ENCODE measurements around the gene TSC22D4.

TSC22D4 gene

DNA sequence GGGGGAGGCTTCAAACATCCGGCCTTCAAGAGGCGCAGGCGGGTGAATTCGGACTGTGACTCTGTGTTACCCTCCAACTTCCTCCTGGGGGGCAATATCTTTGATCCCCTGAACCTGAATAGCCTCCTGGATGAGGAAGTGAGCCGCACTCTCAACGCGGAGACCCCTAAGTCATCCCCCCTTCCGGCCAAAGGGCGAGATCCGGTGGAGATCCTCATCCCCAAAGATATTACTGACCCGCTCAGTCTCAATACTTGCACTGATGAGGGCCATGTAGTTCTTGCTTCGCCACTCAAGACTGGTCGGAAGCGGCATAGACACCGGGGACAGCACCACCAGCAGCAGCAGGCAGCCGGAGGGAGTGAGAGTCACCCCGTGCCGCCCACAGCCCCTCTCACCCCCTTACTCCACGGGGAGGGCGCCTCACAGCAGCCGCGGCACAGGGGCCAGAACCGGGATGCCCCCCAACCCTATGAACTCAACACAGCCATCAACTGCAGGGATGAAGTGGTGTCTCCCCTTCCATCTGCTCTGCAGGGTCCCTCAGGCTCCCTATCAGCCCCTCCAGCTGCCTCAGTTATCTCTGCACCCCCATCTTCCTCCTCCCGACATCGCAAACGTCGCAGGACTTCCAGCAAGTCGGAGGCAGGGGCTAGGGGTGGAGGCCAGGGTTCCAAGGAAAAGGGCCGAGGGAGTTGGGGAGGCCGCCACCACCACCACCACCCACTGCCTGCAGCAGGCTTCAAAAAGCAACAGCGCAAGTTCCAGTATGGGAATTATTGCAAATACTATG, 48.3 kb downstream of the TSC22D4 start:
- Histone ChIP-seq H3K4me3 (ENCODE audit: low read depth in 1 of 2, low read length in 2 of 2) (peak overlapping the region; percentile 64 to 82), H3K36me3 (ENCODE audit: control insufficient read depth in 1 of 2, insufficient read depth in 2 of 2, low read length in 2 of 2) (peaks cover 26 to 28% of the 10 kb centered on the region in 2 donors), H3K27me3 (ENCODE audit: low read depth, low read length) (no peaks in the 10 kb centered on the region), H3K9me3 (ENCODE audit: control insufficient read depth in 1 of 2, low read length in 2 of 2) (no peaks in the 10 kb centered on the region), H3K27ac (ENCODE audit: low read length) (peak overlapping the region; percentile 73), H3K4me1 (ENCODE audit: control insufficient read depth in 1 of 2, insufficient read depth in 2 of 2, low read length in 2 of 2) (peaks cover 0 to 43% of the 10 kb centered on the region in 2 donors)

GRCh38 chr7:100429637-100430492, 49.1 kb downstream of the TSC22D4 start, which contains the start of gene MEPCE:
Gene MEPCE (plus strand): TSS chr7:100429831. CDS start chr7:100430019, 188 bp downstream.
- H3K4me1 ChIP-seq (ENCODE audit: control insufficient read depth in 1 of 2, insufficient read depth in 2 of 2, low read length in 2 of 2): peaks cover 0 to 35% of the 10 kb centered on the region in 2 donors
- no peaks in the 10 kb centered on the region for H3K9me3 ChIP-seq (ENCODE audit: control insufficient read depth in 1 of 2, low read length in 2 of 2)
- peaks cover 24 to 27% of the 10 kb centered on the region in 2 donors for H3K36me3 ChIP-seq (ENCODE audit: control insufficient read depth in 1 of 2, insufficient read depth in 2 of 2, low read length in 2 of 2)
- peak within 1 kb of the TSS; percentile 70 to 82 for H3K4me3 ChIP-seq (ENCODE audit: low read depth in 1 of 2, low read length in 2 of 2)
- H3K27me3 ChIP-seq (ENCODE audit: low read depth, low read length): no peaks in the 10 kb centered on the region
- peak within 1 kb of the TSS; percentile 99 for H3K27ac ChIP-seq (ENCODE audit: low read length)

GRCh38 chr7:100428967-100429636, 49.9 kb downstream of the TSC22D4 start:
- Histone ChIP-seq H3K4me3 (ENCODE audit: low read depth in 1 of 2, low read length in 2 of 2) (peak overlapping the region; percentile 70 to 82), H3K27ac (ENCODE audit: low read length) (peak overlapping the region; percentile 99), H3K27me3 (ENCODE audit: low read depth, low read length) (no peaks in the 10 kb centered on the region), H3K4me1 (ENCODE audit: control insufficient read depth in 1 of 2, insufficient read depth in 2 of 2, low read length in 2 of 2) (peaks cover 0 to 30% of the 10 kb centered on the region in 2 donors), H3K9me3 (ENCODE audit: control insufficient read depth in 1 of 2, low read length in 2 of 2) (no peaks in the 10 kb centered on the region), H3K36me3 (ENCODE audit: control insufficient read depth in 1 of 2, insufficient read depth in 2 of 2, low read length in 2 of 2) (peaks cover 17 to 22% of the 10 kb centered on the region in 2 donors)

DNA sequence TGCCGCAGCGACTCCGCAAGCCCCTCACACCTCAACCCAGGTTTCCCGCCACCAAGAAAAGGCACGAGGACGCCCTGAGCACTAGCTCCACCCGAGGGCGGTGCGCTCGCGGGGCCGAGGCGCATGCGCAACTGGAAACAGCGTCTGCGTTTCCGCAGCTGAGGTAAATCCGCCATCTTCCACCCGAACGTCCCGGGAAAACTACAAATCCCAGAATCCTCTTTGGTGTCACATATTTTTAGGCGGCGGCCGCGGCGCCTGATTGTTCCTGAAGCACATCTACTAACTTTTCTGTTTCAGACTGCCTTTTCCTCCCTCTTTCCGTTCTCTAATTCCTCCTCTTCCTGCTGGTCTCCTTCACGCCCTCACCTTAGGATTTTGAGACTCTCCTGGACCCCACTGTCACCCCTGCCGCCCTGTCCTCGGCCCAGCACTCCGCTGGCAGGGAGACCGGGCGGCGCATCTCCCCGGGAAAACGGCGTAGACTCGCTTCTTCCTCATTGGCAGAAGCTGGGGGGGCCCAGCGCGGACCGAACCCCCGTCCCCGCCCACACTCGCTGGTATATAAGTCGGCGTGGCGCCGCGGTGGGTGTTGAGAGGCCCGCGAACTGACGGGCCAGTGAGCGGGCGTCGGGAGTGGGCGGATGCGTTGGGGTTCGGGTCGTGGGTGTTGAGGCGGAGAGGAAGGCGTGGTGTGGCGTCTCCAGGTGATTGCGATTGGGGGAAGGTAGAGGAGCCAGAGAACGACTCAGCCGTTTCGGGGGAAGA, 50.6 kb downstream of the TSC22D4 start, which contains the start of gene ZCWPW1:
Gene ZCWPW1 (minus strand): TSS at position 505 of the 768 bp plus-strand sequence. CDS start 8,054 bp downstream, outside the sequence.
- Histone ChIP-seq H3K4me1 (ENCODE audit: control insufficient read depth in 1 of 2, insufficient read depth in 2 of 2, low read length in 2 of 2) (peaks cover 0 to 30% of the 10 kb centered on the region in 2 donors), H3K4me3 (ENCODE audit: low read depth in 1 of 2, low read length in 2 of 2) (peak within 1 kb of the TSS; percentile 70 to 82), H3K36me3 (ENCODE audit: control insufficient read depth in 1 of 2, insufficient read depth in 2 of 2, low read length in 2 of 2) (peaks cover 12 to 15% of the 10 kb centered on the region in 2 donors), H3K27me3 (ENCODE audit: low read depth, low read length) (no peaks in the 10 kb centered on the region), H3K9me3 (ENCODE audit: control insufficient read depth in 1 of 2, low read length in 2 of 2) (no peaks in the 10 kb centered on the region), H3K27ac (ENCODE audit: low read length) (peak within 1 kb of the TSS; percentile 99)

GRCh38 chr7:100427762-100428198, 51.2 kb downstream of the TSC22D4 start:
- no peaks in the 10 kb centered on the region for H3K9me3 ChIP-seq (ENCODE audit: control insufficient read depth in 1 of 2, low read length in 2 of 2)
- H3K36me3 ChIP-seq (ENCODE audit: control insufficient read depth in 1 of 2, insufficient read depth in 2 of 2, low read length in 2 of 2): peaks cover 9 to 10% of the 10 kb centered on the region in 2 donors
- peak overlapping the region; percentile 66 to 70 for H3K4me3 ChIP-seq (ENCODE audit: low read depth in 1 of 2, low read length in 2 of 2)
- peaks cover 0 to 30% of the 10 kb centered on the region in 2 donors for H3K4me1 ChIP-seq (ENCODE audit: control insufficient read depth in 1 of 2, insufficient read depth in 2 of 2, low read length in 2 of 2)
- H3K27me3 ChIP-seq (ENCODE audit: low read depth, low read length): no peaks in the 10 kb centered on the region
- no peak overlapping the region for H3K27ac ChIP-seq (ENCODE audit: low read length)

GRCh38 chr7:100426516-100426915, 52.5 kb downstream of the TSC22D4 start:
- Histone ChIP-seq H3K27me3 (ENCODE audit: low read depth, low read length) (no peaks in the 10 kb centered on the region), H3K27ac (ENCODE audit: low read length) (no peak overlapping the region), H3K36me3 (ENCODE audit: control insufficient read depth in 1 of 2, insufficient read depth in 2 of 2, low read length in 2 of 2) (peaks cover 0 to 10% of the 10 kb centered on the region in 2 donors), H3K4me1 (ENCODE audit: control insufficient read depth in 1 of 2, insufficient read depth in 2 of 2, low read length in 2 of 2) (peaks cover 0 to 18% of the 10 kb centered on the region in 2 donors), H3K4me3 (ENCODE audit: low read depth in 1 of 2, low read length in 2 of 2) (no peak overlapping the region), H3K9me3 (ENCODE audit: control insufficient read depth in 1 of 2, low read length in 2 of 2) (no peaks in the 10 kb centered on the region)

DNA sequence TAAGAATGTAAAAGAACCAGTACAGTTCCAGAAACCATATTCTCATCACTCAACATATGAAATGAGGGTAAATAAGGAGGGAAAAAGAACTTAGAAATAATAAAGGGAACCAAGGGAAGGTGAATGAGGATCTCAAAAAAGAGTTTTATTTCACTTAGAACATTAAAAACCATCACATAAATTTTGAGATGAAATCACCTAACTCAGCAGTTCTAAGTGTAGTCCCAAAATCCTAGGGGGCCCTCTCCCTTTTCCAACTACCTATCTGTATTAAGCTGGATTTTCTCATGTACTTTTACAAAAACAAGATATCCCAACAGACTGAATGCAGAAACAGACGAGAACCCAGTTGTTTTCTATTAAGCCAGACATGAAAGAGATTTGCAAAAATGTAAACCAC, 53.7 kb downstream of the TSC22D4 start:
- H3K36me3 ChIP-seq (ENCODE audit: control insufficient read depth in 1 of 2, insufficient read depth in 2 of 2, low read length in 2 of 2): peaks cover 0 to 10% of the 10 kb centered on the region in 2 donors
- H3K9me3 ChIP-seq (ENCODE audit: control insufficient read depth in 1 of 2, low read length in 2 of 2): no peaks in the 10 kb centered on the region
- H3K4me3 ChIP-seq (ENCODE audit: low read depth in 1 of 2, low read length in 2 of 2): no peak overlapping the region
- no peak overlapping the region for H3K27ac ChIP-seq (ENCODE audit: low read length)
- H3K27me3 ChIP-seq (ENCODE audit: low read depth, low read length): no peaks in the 10 kb centered on the region
- H3K4me1 ChIP-seq (ENCODE audit: control insufficient read depth in 1 of 2, insufficient read depth in 2 of 2, low read length in 2 of 2): peaks cover 0 to 6% of the 10 kb centered on the region in 2 donors

GRCh38 chr7:100423315-100423714, 55.7 kb downstream of the TSC22D4 start:
- Histone ChIP-seq H3K27ac (ENCODE audit: low read length) (no peak overlapping the region), H3K4me1 (ENCODE audit: control insufficient read depth in 1 of 2, insufficient read depth in 2 of 2, low read length in 2 of 2) (peaks cover 0 to 5% of the 10 kb centered on the region in 2 donors), H3K27me3 (ENCODE audit: low read depth, low read length) (no peaks in the 10 kb centered on the region), H3K4me3 (ENCODE audit: low read depth in 1 of 2, low read length in 2 of 2) (no peak overlapping the region), H3K9me3 (ENCODE audit: control insufficient read depth in 1 of 2, low read length in 2 of 2) (no peaks in the 10 kb centered on the region), H3K36me3 (ENCODE audit: control insufficient read depth in 1 of 2, insufficient read depth in 2 of 2, low read length in 2 of 2) (peaks cover 0 to 1% of the 10 kb centered on the region in 2 donors)

DNA sequence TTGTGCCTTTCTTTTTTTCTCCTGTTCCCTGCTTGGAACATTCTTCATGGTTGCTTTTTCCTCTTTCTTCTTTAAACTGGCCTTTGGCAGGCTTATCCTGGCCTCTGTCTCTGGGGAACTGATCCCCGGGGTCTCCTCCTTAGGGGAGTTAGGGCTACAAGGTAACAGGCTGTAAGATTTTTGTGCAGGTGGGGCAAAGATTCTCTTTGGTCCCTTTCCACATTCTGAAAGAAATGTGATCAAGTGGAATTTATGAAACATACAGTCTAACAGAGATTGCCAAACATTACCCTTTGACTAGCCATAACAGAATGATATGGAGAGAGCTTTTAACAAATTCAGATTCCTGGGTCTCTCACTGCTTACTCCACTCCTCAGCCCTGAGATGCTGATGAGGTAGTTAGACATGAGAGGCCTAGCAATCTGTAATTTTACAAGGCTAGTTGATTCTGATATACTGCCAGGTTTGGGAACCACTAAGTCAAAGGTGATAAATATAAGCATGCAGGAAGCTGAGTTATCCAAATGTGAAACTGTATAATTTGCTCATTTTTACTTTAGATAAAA, 59.3 kb downstream of the TSC22D4 start:
- Histone ChIP-seq H3K27me3 (ENCODE audit: low read depth, low read length) (no peaks in the 10 kb centered on the region), H3K36me3 (ENCODE audit: control insufficient read depth in 1 of 2, insufficient read depth in 2 of 2, low read length in 2 of 2) (no peaks in the 10 kb centered on the region), H3K9me3 (ENCODE audit: control insufficient read depth in 1 of 2, low read length in 2 of 2) (no peaks in the 10 kb centered on the region), H3K27ac (ENCODE audit: low read length) (no peak overlapping the region), H3K4me1 (ENCODE audit: control insufficient read depth in 1 of 2, insufficient read depth in 2 of 2, low read length in 2 of 2) (no peaks in the 10 kb centered on the region), H3K4me3 (ENCODE audit: low read depth in 1 of 2, low read length in 2 of 2) (no peak overlapping the region)

All from muscle layer of duodenum (tissue), 2 donors.